BJ (cell line): ENCODE data around the gene PCDH12. TPM values are rescaled to one million over a fixed set of nuclear protein-coding genes. Genes with fewer than 3 reads are reported as not detected.

ENCODE experiments used
- CTCF ChIA-PET: fragments of 350-600 bp; formaldehyde crosslinking; extraction: SDS; loops from one replicate; lab custom pipeline; 2021; ENCODE audit warnings: antibody characterized with exemption, inconsistent platforms; lab: Yijun Ruan, JAX
- POLR2A ChIA-PET: fragments of 300-600 bp; sonication (Branson Sonifier 250); formaldehyde crosslinking; extraction: SDS; loops from one replicate; lab custom pipeline; 2021; ENCODE audit warnings: antibody characterized with exemption; lab: Charles Lee
- DNase-seq: peaks from one replicate; pipeline ENCODE4 v3.0.0-alpha.2; 2011; ENCODE audit warnings: low read depth
- H3K27me3 ChIP-seq: 2 replicates; pipeline ENCODE4 v1.6.0; 2011; ENCODE audit warnings: low read length; ENCODE audit not compliant: control insufficient read depth, insufficient read depth
- H3K36me3 ChIP-seq: 2 replicates; pipeline ENCODE4 v1.5.1; 2011; ENCODE audit warnings: low read length; ENCODE audit not compliant: control insufficient read depth, insufficient read depth
- H3K4me3 ChIP-seq: 2 replicates; pipeline ENCODE4 v1.5.1; 2011; ENCODE audit warnings: low read depth, mild to moderate bottlenecking, control low read depth, low read length
- polyA plus RNA-seq: library from polyadenylated mRNA; depleted of rRNA; stranded (reverse); fragments of >200 nt; gene quantifications from 2 replicates; pipeline ENCODE4 v1.2.3, GENCODE V29; 2011
- TF ChIP-seq, protein P1 (sequence below): IDR thresholded peaks from 2 replicates; pipeline ENCODE4 v1.5.1; 2011; ENCODE audit warnings: low read depth, mild to moderate bottlenecking, control low read depth, inconsistent platforms, low read length, moderate library complexity; ENCODE audit not compliant: insufficient read depth

Gene PCDH12
- polyA plus RNA-seq, 1 experiment, result 0.01 TPM

DNA sequence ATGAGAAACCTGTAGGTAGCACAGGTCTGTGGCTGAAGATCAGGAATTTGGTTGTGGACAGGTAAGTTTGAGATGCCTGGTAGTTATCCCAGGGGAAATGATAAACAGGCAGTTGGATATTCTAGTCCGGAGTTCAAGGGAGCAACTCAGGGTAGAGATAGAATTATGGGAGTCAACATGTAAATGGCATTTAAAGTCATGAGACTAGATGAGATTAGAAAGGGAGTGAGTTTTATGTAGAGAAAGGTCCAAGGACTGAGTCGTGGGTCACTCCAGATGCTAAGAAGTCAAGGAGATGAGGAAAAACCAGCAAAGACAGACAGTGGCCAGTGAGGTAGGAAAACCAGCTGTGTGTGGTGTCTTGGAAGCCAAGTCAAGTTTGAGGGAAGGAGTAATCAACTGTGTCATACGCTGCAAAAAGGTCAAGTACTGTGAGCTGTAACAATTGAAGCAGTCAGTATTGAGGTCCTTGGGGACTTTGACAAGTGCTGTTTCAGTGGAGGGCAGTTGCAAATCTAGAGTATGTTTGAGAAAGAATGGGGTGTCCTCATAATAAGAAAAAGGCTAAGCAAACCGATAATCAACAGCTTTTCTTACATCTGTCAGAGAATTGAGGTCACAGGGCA lies 36.6 kb upstream of the PCDH12 start:
- DNase-seq, result no peak
- TF ChIP-seq, protein P1, sequence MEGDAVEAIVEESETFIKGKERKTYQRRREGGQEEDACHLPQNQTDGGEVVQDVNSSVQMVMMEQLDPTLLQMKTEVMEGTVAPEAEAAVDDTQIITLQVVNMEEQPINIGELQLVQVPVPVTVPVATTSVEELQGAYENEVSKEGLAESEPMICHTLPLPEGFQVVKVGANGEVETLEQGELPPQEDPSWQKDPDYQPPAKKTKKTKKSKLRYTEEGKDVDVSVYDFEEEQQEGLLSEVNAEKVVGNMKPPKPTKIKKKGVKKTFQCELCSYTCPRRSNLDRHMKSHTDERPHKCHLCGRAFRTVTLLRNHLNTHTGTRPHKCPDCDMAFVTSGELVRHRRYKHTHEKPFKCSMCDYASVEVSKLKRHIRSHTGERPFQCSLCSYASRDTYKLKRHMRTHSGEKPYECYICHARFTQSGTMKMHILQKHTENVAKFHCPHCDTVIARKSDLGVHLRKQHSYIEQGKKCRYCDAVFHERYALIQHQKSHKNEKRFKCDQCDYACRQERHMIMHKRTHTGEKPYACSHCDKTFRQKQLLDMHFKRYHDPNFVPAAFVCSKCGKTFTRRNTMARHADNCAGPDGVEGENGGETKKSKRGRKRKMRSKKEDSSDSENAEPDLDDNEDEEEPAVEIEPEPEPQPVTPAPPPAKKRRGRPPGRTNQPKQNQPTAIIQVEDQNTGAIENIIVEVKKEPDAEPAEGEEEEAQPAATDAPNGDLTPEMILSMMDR, result no peak
- Histone ChIP-seq H3K4me3 (no peak overlapping the region), H3K27me3 (no peaks in the 10 kb centered on the region), H3K36me3 (peaks cover 5% of the 10 kb centered on the region)
- ChIA-PET POLR2A (interaction anchor here (0.6 kb wide), 1 partner anchor 15 kb away, joined by 21 read pairs; no protein-coding TSS in a partner anchor), CTCF (interaction anchor here (1.2 to 11.0 kb wide), 4 partner anchors 8 to 330 kb away, joined by 3 to 124 read pairs (median 28); partner anchors contain the start of gene GNPDA1)

DNA sequence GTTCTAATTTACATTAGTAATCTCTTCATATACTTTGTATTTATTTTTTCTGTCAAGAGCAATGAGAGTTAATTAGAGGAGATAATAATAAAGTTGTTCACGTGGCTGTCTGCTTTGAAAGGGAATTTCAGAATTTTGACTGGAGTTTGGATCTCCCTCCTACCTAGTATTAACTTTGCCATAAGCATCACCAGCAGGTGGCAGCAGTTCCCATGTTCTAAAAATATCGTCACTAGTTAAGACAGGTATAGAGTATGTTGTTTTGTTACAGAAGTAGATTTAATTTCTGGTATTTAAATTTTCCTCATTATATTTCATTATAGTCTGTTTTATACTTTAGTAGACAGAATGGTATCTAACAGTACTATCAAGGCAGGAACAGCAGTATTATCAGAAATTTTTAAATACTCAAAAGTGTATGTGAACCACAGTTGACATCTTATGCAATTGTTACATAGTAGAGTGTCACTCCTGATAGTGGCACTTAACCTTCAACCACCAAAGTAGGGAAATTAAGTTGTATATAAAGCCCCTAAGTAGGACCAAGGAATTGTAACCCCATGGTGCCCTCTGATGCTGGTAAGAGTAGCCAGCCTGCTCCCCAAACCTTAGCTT lies 34.5 kb upstream of the PCDH12 start:
- Histone ChIP-seq H3K4me3 (no peak overlapping the region), H3K36me3 (peaks cover 5% of the 10 kb centered on the region), H3K27me3 (no peaks in the 10 kb centered on the region)
- TF ChIP-seq, protein P1, result peak; percentile 72
- DNase-seq, result no peak
- ChIA-PET CTCF (interaction anchor here (0.6 to 11.0 kb wide), 14 partner anchors 13 to 332 kb away, joined by 3 to 124 read pairs (median 4); partner anchors contain the start of genes GNPDA1 and RNF14), POLR2A (no interaction called here)

DNA sequence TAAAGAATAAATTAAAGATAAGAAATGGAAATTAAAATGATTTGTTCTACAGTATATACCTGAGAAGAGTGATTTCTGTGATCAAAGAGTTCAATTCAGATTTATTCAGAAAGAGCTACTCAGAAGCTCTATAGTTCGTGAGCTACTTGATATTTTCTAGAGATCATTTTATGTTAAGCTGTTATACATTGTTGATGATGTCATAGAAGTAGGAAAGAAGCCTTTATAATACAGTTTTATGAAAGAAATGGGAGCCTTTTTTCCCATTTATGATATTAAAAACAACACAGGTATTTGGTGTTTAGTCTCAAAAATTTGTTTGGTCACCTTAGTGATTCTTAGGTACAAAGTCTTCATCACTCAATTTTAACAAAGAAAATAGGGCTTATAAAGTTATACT lies 31.7 kb upstream of the PCDH12 start:
- TF ChIP-seq, protein P1, result no peak
- DNase-seq, result no peak
- ChIA-PET CTCF (interaction anchor here (0.8 to 11.0 kb wide), 9 partner anchors 10 to 298 kb away, joined by 3 to 124 read pairs (median 12); partner anchors contain the start of genes GNPDA1 and RNF14), POLR2A (no interaction called here)
- no peaks in the 10 kb centered on the region for H3K27me3 ChIP-seq
- H3K36me3 ChIP-seq, result peaks cover 10% of the 10 kb centered on the region
- H3K4me3 ChIP-seq, result no peak overlapping the region

DNA sequence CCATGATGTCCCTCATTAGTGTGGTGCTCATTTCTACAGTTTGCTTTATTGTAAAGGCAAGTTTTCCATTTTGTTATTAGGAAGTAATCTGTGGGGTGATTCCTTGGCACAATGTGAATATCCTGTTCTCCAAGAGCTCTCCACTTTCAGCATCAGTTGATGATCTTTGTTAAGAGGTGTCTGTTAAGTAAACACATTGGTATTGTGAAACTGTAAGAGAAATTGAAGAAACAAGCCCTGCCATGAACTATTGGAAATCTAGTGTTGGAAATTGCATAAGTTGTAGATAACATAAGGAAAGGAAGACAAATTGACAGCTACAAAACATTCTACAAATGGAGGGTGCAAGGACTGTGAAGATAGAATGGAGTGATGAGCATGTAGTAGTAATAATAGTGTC lies 28.1 kb upstream of the PCDH12 start:
- H3K27me3 ChIP-seq, result no peaks in the 10 kb centered on the region
- POLR2A ChIA-PET, result no interaction called here
- no peak overlapping the region for H3K4me3 ChIP-seq
- TF ChIP-seq, protein P1, result no peak
- H3K36me3 ChIP-seq, result peaks cover 9% of the 10 kb centered on the region
- no peak for DNase-seq
- CTCF ChIA-PET, result interaction anchor here (0.7 to 4.2 kb wide), 4 partner anchors 17 to 339 kb away, joined by 3 to 18 read pairs (median 4); partner anchors contain the start of genes RNF14 and SPRY4

DNA sequence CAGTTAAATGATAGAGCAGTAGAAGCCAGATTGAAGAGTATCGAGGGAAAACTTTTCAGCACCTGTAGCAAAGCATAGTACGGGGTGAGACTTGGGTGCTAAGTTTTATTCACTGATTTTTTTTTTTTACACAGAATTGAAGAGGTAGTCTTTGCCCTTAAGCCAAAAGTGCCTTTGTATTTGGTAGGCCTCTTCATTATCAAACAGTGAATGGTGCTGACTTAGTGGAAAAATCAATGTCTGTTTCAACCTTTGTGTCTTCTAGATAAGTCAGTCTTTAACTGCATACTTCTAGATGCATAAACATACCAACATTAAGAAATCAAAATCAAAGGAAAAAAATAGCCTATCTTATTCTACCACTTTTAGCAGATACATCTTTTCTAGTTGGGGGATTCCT lies 24.6 kb upstream of the PCDH12 start:
- Histone ChIP-seq H3K36me3 (peaks cover 16% of the 10 kb centered on the region), H3K4me3 (no peak overlapping the region), H3K27me3 (no peaks in the 10 kb centered on the region)
- CTCF ChIA-PET, result interaction anchor here (1.0 to 4.2 kb wide), 2 partner anchors 14 to 22 kb away, joined by 3 to 18 read pairs; partner anchors contain the start of gene RNF14
- TF ChIP-seq, protein P1, result no peak
- POLR2A ChIA-PET, result no interaction called here
- no peak for DNase-seq
